Measurements from ENCODE around the gene STUB1. TPM values are rescaled to one million over a fixed set of nuclear protein-coding genes. Genes with fewer than 3 reads are reported as not detected.

Gene STUB1
- total and polyA plus RNA-seq, 2 of the 8 experiments (the other 6 are each of a cell fraction or from before 2014, with no cell fraction given), result 89.9 to 103 TPM

DNA sequence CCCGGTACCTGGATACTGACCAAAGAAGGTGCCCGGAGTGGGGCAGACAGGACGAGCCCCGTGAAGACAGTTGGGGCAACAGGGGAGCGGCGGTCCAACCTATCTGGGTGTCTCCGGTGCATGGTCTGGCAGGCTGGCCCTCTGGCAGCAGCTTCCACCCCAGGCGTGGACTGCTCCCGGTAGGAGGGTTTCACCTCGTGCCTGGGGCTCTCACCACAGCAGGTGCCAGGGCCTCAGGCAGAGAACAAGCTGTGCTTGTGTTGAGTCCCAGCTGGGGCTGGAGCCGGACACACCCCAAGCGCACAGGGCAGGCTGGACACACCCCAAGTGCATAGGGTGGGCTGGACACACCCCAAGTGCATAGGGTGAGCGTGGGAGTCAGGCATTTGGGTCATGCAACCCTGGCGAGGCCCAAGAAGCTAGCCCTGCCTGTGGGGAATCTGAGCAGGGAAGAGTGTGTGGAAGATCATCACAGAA is 26.9 kb downstream of the STUB1 start:
- H3K79me2 ChIP-seq (ENCODE audit: control insufficient read depth in 1 of 2, insufficient read depth in 2 of 2, low read length in 2 of 2), result no peaks in the 10 kb centered on the region
- no peak overlapping the region for H4K8ac ChIP-seq (ENCODE audit: extremely low read depth, insufficient read depth, low read length)
- peaks cover 46 to 80% (median 65%) of the 10 kb centered on the region in 4 experiments for H3K27me3 ChIP-seq (replicated peaks in 1 of 4; ENCODE audit: control insufficient read depth in 3 of 4, extremely low read depth in 1 of 4, insufficient read depth in 3 of 4, low read length in 3 of 4)
- H3K4me2 ChIP-seq (ENCODE audit: insufficient read depth in 1 of 2, low read depth in 2 of 2, low read length in 2 of 2), result peak overlapping the region; percentile 66 to 92; a peak in 2 of 4 replicates
- H3K14ac ChIP-seq (ENCODE audit: insufficient read length), result no peak overlapping the region
- FAIRE-seq (no peak), DNase-seq (ENCODE audit: low read depth in 1 of 2, low spot score in 2 of 2) (no peak)
- H3K9me3 ChIP-seq (ENCODE audit: insufficient read depth in 2 of 2, low read depth in 1 of 2, low read length in 1 of 2), result no peaks in the 10 kb centered on the region
- no peak overlapping the region for H2AK5ac ChIP-seq (ENCODE audit: low read depth, low read length)
- no peaks in the 10 kb centered on the region for H3K79me1 ChIP-seq (ENCODE audit: low read depth, low read length)
- H3K23ac ChIP-seq (ENCODE audit: insufficient read length), result no peak overlapping the region
- H4K5ac ChIP-seq (ENCODE audit: insufficient read length, low read depth, low read length), result no peak overlapping the region
- H2BK15ac ChIP-seq (ENCODE audit: low read length), result no peak overlapping the region; the same call in 1 of the 2 replicates
- POLR2A ChIA-PET (ENCODE audit: partially characterized antibody), result interaction anchor here (0.7 to 20.9 kb wide), 13 partner anchors 10 to 795 kb away, joined by 3 to 353 read pairs (median 4); partner anchors contain the start of genes ANTKMT, CCDC78, CIAO3 and HAGHL
- H4K91ac ChIP-seq (replicated peaks; ENCODE audit: insufficient read length, low read length), result no peak overlapping the region
- CTCF ChIA-PET (ENCODE audit: partially characterized antibody), result interaction anchor here (0.6 to 33.4 kb wide), 11 partner anchors 9 to 1166 kb away, joined by 3 to 977 read pairs (median 5); partner anchors contain the start of genes ANTKMT, CCDC78, CHTF18 and CIAO3
- H4K20me1 ChIP-seq (replicated peaks in 1 of 2; ENCODE audit: control insufficient read depth in 1 of 2, insufficient read depth in 2 of 2, low read length in 2 of 2), result peaks cover 3 to 22% of the 10 kb centered on the region in 2 experiments
- no peak overlapping the region for H2AFZ ChIP-seq (ENCODE audit: low read length)
- H2BK120ac ChIP-seq (replicated peaks; ENCODE audit: low read depth, low read length), result no peak overlapping the region
- no peak overlapping the region for H3K27ac ChIP-seq (ENCODE audit: low read depth, low read length)
- no peak overlapping the region for H3K56ac ChIP-seq (replicated peaks; ENCODE audit: insufficient read length, low read depth, low read length)
- no peak overlapping the region for H3K4ac ChIP-seq (replicated peaks; ENCODE audit: insufficient read length, low read depth, low read length)
- no peak for TF ChIP-seq SP4 (IDR thresholded peaks at IDR 0.05; ENCODE audit: low read length)
- no peak for TF ChIP-seq RAD21 (IDR thresholded peaks at IDR 0.05 in 1 of 2, conservative IDR thresholded peaks at IDR 0.05 in 1 of 2; ENCODE audit: low read depth in 2 of 2, low read length in 2 of 2)
- 72% methylated on average over 14 of the region's 14 CpGs; no CpG with 5 or more reads in 1 of the 2 experiments for WGBS, 2 experiments (ENCODE audit: extremely low coverage in 1 of 2, insufficient coverage in 1 of 2, insufficient read length in 1 of 2, insufficient replicate concordance in 2 of 2, low coverage in 1 of 2, low lambda C conversion rate in 2 of 2, missing lambda C conversion rate in 1 of 2)
- no peak overlapping the region for H3K18ac ChIP-seq (ENCODE audit: extremely low read depth, low read length)
- H3K23me2 ChIP-seq (ENCODE audit: low read depth, low read length), result peaks cover 12% of the 10 kb centered on the region; the same call in 1 of the 2 replicates
- peak overlapping the region; percentile 60; the same call in 1 of the 2 replicates for H2BK12ac ChIP-seq (ENCODE audit: low read depth, low read length)
- peaks cover 0 to 9% (median 5%) of the 10 kb centered on the region in 4 experiments; a peak in 4 of 7 replicates for H3K4me1 ChIP-seq (replicated peaks in 1 of 4; ENCODE audit: control insufficient read depth in 3 of 4, insufficient read depth in 4 of 4, low read length in 3 of 4)
- no peaks in the 10 kb centered on the region for H3K36me3 ChIP-seq (ENCODE audit: control insufficient read depth in 2 of 4, insufficient read depth in 4 of 4, low read length in 3 of 4)
- no peak overlapping the region for H2BK5ac ChIP-seq (ENCODE audit: low read depth, low read length)
- H2BK20ac ChIP-seq (ENCODE audit: low read length), result 0 out of 2 replicates have a peak overlapping the region, but pooled peaks have one; percentile 32
- peak overlapping the region in 2 of 4 experiments; percentile 34 to 69; a peak in 2 of 8 replicates for H3K4me3 ChIP-seq (ENCODE audit: extremely low read depth in 1 of 4, insufficient read depth in 2 of 4, low read depth in 3 of 4, low read length in 4 of 4)
- H3K9ac ChIP-seq (replicated peaks in 1 of 4; ENCODE audit: extremely low read depth in 1 of 4, low read depth in 3 of 4, low read length in 3 of 4), result no peak overlapping the region
